HG02642 (cell line): Measurements from ENCODE around the gene LTBP1.
"Not testable (repeated sequence)": the region's sequence is repeated elsewhere in the genome, so short reads cannot be mapped to it uniquely, and the experiment has no call there.

Source experiments
- ATAC-seq: cut with Tn5 transposase; IDR thresholded peaks from one replicate; pipeline ENCODE4 v1.9.1; 2021; ENCODE audit warnings: mild to moderate bottlenecking; ENCODE audit not compliant: unreplicated experiment, poor library complexity

The LTBP1 gene

GRCh38 chr2:33030326-33030725 is 83.6 kb downstream of the LTBP1 start:
- no peak for ATAC-seq

GRCh38 chr2:33032245-33032644 is 85.5 kb downstream of the LTBP1 start:
- ATAC-seq: no peak

GRCh38 chr2:33033606-33034081 is 86.9 kb downstream of the LTBP1 start:
- ATAC-seq: no peak

GRCh38 chr2:33034784-33035183 is 88.0 kb downstream of the LTBP1 start:
- ATAC-seq: no peak

- no peak for ATAC-seq
Observed at GRCh38 chr2:33038230-33038629, 91.5 kb downstream of the LTBP1 start.

- ATAC-seq: no peak
Observed at GRCh38 chr2:33038799-33039198, 92.0 kb downstream of the LTBP1 start.

GRCh38 chr2:33040541-33040940 is 93.8 kb downstream of the LTBP1 start:
- no peak for ATAC-seq

GRCh38 chr2:33042265-33042664 is 95.5 kb downstream of the LTBP1 start:
- ATAC-seq: no peak

- no peak for ATAC-seq
Observed at GRCh38 chr2:33042819-33043218, 96.1 kb downstream of the LTBP1 start.

GRCh38 chr2:33047939-33048338 is 101.2 kb downstream of the LTBP1 start:
- no peak for ATAC-seq

- ATAC-seq: no peak
Observed at GRCh38 chr2:33051586-33052360, 105.0 kb downstream of the LTBP1 start.

- no peak for ATAC-seq
Observed at GRCh38 chr2:33052361-33052735, 105.6 kb downstream of the LTBP1 start.

GRCh38 chr2:33052795-33053194 is 106.0 kb downstream of the LTBP1 start:
- not testable (repeated sequence) for ATAC-seq

- no peak for ATAC-seq
Observed at GRCh38 chr2:33056170-33056569, 109.4 kb downstream of the LTBP1 start.

GRCh38 chr2:33057307-33058028 is 110.7 kb downstream of the LTBP1 start:
- not testable (repeated sequence) for ATAC-seq

- no peak for ATAC-seq
Observed at GRCh38 chr2:33058716-33059470, 112.1 kb downstream of the LTBP1 start.

- no peak for ATAC-seq
Observed at GRCh38 chr2:33059471-33060156, 112.9 kb downstream of the LTBP1 start.

- no peak for ATAC-seq
Observed at GRCh38 chr2:33060405-33060804, 113.7 kb downstream of the LTBP1 start.

- no peak for ATAC-seq
Observed at GRCh38 chr2:33062665-33063250, 116.0 kb downstream of the LTBP1 start.

- ATAC-seq: no peak
Observed at GRCh38 chr2:33064349-33064801, 117.6 kb downstream of the LTBP1 start.
